SK-N-SH treated with all-trans-retinoic acid at 6 μM for 48 hours (cell line): ENCODE measurements around the gene CDKN1A.

Experiments used
- ESRRG ChIP-seq: fragments of 250-450 bp; sonication (Bioruptor Pico); IDR thresholded peaks from 2 replicates; pipeline ENCODE4 v1.6.1; 2021; ENCODE audit warnings: mild to moderate bottlenecking
- PPARA ChIP-seq: fragments of 250-450 bp; sonication (Bioruptor Pico); IDR thresholded peaks from 2 replicates; pipeline ENCODE4 v1.5.0; 2020; ENCODE audit warnings: mild to moderate bottlenecking, borderline replicate concordance
- TF ChIP-seq, protein P1 (sequence below): fragments of 250-450 bp; sonication (Bioruptor Pico); IDR thresholded peaks from 2 replicates; pipeline ENCODE4 v1.8.0; 2020; ENCODE audit warnings: mild to moderate bottlenecking, moderate library complexity, borderline replicate concordance

DNA sequence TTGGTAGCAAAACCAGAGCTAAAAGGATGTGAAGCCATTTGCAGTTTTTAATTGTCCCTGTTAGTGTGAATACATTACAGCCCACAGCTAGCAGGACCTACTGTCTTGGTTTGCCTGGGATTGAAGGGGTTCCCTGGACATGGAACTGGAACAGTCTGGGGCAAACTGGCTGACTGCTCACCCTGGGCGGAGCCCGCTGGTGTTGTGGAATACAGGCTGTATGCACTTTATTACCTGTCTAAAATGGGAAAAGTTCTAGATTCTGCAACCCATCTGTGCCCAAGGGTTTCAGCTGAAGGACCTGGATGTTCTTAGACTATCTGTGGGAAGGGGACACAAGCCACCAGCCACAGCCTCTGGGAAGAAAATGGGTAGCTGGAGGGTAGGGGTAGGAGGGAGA, 12.2 kb upstream of the CDKN1A start:
- TF ChIP-seq, protein P1, sequence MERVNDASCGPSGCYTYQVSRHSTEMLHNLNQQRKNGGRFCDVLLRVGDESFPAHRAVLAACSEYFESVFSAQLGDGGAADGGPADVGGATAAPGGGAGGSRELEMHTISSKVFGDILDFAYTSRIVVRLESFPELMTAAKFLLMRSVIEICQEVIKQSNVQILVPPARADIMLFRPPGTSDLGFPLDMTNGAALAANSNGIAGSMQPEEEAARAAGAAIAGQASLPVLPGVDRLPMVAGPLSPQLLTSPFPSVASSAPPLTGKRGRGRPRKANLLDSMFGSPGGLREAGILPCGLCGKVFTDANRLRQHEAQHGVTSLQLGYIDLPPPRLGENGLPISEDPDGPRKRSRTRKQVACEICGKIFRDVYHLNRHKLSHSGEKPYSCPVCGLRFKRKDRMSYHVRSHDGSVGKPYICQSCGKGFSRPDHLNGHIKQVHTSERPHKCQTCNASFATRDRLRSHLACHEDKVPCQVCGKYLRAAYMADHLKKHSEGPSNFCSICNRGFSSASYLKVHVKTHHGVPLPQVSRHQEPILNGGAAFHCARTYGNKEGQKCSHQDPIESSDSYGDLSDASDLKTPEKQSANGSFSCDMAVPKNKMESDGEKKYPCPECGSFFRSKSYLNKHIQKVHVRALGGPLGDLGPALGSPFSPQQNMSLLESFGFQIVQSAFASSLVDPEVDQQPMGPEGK = no peak
- no peak for TF ChIP-seq PPARA
- no peak for TF ChIP-seq ESRRG (CRISPR knock-in tag)
